Coronary artery (tissue), 2 donors: ENCODE results near the gene FUT9.
"Not testable (repeated sequence)": the region's sequence is repeated elsewhere in the genome, so short reads cannot be mapped to it uniquely, and the experiment has no call there.

Experiments used
- DNase-seq: peaks from one replicate; pipeline ENCODE4 v3.0.0-alpha.2; 2017; ENCODE audit warnings: low spot score
- H3K27ac ChIP-seq, 2 donors: fragments of 200-600 bp; sonication (generic); one replicate each; pipeline ENCODE4 v1.5.1; 2016 to 2019
- H3K4me3 ChIP-seq: fragments of 200-600 bp; sonication (generic); 2 replicates; pipeline ENCODE4 v1.5.1; 2016; ENCODE audit warnings: mild to moderate bottlenecking, moderate library complexity
- TF ChIP-seq, protein P1 (sequence below): fragments of 200-600 bp; sonication (generic); IDR thresholded peaks from one replicate; pipeline ENCODE4 v1.5.1; 2019; ENCODE audit warnings: antibody characterized with exemption

The FUT9 gene

DNA sequence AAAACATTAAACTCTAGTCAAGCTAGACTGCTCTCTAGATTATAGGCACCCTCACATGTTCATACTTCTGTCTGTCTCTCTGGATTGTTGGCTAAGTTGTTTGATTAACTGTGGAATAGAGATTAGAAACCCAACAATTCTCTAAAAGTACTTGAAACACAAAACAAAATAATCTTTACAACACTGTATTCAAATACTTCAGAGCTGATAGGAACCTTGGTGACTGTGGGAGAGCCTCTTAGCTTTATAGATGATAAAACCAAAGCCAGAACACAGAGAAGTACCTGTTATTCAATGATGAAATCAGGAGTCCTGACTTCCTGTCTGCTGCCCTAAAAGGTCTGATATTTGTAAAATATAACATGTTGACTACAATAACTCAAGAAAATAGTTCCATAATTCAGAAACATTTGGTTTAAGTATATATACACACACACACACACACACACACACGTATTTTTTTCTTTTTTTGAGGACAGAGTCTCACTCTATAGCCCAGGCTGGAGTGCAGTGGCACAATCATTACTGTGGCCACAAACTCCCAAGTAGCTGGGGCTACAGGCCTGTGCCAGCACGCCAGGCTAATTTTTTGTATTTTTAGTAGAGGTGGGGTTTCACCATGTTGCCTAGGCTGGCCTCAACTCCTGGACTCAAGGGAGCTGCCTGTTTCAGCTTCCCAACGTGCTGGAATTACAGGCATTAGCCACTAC lies 222.0 kb downstream of the FUT9 start:
- no peak overlapping the region for H3K4me3 ChIP-seq
- no peak overlapping the region for H3K27ac ChIP-seq
- DNase-seq = no peak
- TF ChIP-seq, protein P1, sequence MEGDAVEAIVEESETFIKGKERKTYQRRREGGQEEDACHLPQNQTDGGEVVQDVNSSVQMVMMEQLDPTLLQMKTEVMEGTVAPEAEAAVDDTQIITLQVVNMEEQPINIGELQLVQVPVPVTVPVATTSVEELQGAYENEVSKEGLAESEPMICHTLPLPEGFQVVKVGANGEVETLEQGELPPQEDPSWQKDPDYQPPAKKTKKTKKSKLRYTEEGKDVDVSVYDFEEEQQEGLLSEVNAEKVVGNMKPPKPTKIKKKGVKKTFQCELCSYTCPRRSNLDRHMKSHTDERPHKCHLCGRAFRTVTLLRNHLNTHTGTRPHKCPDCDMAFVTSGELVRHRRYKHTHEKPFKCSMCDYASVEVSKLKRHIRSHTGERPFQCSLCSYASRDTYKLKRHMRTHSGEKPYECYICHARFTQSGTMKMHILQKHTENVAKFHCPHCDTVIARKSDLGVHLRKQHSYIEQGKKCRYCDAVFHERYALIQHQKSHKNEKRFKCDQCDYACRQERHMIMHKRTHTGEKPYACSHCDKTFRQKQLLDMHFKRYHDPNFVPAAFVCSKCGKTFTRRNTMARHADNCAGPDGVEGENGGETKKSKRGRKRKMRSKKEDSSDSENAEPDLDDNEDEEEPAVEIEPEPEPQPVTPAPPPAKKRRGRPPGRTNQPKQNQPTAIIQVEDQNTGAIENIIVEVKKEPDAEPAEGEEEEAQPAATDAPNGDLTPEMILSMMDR = no peak

DNA sequence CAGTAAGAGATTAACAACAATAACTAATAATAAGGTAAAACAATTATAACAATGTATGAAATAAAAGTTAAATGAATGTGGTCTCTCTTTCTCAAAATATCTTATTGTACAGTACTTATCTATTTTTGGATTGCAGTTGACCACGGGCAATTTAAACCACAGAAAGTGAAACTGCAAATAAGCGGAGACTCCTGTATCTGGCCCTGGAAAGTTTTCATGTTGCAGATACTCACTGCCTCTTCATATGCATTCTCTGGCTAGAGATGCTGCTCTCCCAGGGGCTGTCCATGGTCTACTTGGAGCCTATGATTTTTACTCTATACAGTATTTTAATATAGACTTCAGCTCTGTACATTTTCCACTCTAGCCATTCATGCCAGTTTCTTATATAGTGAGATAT lies 230.8 kb downstream of the FUT9 start:
- H3K27ac ChIP-seq = no peak overlapping the region
- TF ChIP-seq, protein P1 = no peak

DNA sequence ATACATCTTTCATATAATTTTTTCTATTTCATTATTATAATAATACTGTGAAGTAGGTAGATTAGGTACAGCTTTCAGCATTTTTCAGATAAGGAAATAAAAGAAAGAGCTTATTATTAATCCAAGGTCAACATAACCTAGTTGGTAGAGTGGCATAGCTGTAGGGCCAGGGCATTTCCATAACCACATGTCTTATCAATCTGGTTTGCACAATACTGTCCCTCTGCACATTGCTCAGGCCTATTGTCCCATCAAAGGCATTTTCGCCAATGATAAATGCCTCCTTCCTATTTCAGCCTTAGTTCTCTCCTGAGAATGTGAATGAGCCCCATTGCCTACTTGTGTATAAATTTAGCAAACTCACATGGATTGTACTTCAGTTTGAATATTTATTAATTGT lies 234.0 kb downstream of the FUT9 start:
- TF ChIP-seq, protein P1 = no peak
- Histone ChIP-seq H3K27ac (no peak overlapping the region), H3K4me3 (no peak overlapping the region)
- DNase-seq = no peak

More for the DNA sequence above, 230.8 kb downstream of the FUT9 start:
- no peak overlapping the region for H3K4me3 ChIP-seq
- no peak for DNase-seq

DNA sequence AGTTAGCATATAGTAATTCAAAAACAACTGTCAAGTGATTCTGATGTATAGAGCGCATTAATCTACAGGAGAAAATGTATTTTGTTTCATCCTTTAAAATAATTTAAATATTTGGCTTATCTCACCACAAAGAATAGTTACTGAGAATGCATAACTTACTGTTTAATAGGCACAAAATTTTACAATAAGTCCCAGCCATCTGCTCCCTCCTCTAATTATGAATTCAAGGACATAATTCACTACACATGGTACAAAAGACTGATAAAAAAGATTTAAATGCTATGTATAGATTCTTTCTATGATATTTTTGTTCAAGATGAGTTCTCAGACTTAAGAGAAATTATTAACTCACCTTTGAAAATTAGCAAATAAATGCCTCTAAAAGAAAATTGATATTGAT lies 242.0 kb downstream of the FUT9 start:
- H3K27ac ChIP-seq = no peak overlapping the region
- no peak for DNase-seq
- TF ChIP-seq, protein P1 = no peak
- H3K4me3 ChIP-seq = no peak overlapping the region

DNA sequence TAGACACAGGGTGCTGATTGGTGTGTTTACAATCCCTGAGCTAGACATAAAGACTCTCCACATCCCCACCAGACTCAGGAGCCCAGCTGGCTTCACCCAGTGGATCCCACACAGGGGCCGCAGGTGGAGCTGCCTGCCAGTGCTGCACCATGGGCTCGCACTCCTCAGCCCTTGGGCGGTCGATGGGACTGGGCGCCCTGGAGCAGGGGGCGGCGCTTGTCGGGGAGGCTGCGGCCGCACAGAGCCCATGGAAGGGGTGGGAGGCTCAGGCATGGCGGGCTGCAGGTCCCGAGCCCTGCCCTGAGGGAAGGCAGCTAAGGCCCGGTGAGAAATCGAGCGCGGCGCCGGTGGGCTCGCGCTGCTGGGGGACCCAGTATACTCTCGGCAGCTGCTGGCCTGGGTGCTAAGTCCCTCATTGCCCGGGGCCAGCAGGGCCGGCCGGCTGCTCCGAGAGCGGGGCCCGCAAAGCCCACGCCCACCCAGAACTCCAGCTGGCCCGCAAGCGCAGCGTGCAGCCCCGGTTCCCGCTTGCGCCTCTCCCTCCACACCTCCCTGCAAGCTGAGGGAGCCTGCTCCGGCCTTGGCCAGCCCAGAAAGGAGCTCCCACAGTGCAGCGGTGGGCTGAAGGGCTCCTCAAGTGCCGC lies 245.1 kb downstream of the FUT9 start:
- H3K27ac ChIP-seq, DNase-seq, H3K4me3 ChIP-seq: not testable (repeated sequence)
